Measurements from ENCODE around the gene RPRD2. TPM values are rescaled to one million over a fixed set of nuclear protein-coding genes. Genes with fewer than 3 reads are reported as not detected.
A peak's percentile ranks its signal among the peaks of the same experiment; 100 is the strongest.

The RPRD2 gene
- total and polyA plus RNA-seq, 11 donors: 6.4 to 33.4 (median 22.6) TPM

- Histone ChIP-seq H3K4me1 (peaks cover 0 to 47% (median 20%) of the 10 kb centered on the region in 12 donors), H3K36me3 (peaks cover 0 to 55% (median 37%) of the 10 kb centered on the region in 9 donors), H3K27ac (peak overlapping the region in 11 of 12 donors; percentile 11 to 73 (median 50)), H3K27me3 (no peaks in the 10 kb centered on the region), H3K9me3 (no peaks in the 10 kb centered on the region), H3K4me3 (no peak overlapping the region)
- DNase-seq: peak in 4 of 5 donors; percentile 34 to 60 (median 52)
- TF ChIP-seq, protein P1, sequence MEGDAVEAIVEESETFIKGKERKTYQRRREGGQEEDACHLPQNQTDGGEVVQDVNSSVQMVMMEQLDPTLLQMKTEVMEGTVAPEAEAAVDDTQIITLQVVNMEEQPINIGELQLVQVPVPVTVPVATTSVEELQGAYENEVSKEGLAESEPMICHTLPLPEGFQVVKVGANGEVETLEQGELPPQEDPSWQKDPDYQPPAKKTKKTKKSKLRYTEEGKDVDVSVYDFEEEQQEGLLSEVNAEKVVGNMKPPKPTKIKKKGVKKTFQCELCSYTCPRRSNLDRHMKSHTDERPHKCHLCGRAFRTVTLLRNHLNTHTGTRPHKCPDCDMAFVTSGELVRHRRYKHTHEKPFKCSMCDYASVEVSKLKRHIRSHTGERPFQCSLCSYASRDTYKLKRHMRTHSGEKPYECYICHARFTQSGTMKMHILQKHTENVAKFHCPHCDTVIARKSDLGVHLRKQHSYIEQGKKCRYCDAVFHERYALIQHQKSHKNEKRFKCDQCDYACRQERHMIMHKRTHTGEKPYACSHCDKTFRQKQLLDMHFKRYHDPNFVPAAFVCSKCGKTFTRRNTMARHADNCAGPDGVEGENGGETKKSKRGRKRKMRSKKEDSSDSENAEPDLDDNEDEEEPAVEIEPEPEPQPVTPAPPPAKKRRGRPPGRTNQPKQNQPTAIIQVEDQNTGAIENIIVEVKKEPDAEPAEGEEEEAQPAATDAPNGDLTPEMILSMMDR (IDR thresholded peaks at IDR 0.05): no peak
- no peak for TF ChIP-seq POLR2A (IDR thresholded peaks at IDR 0.05)
- intact Hi-C loops (cut with DNase I): loop anchor here in 3 of 10 donors (5.0 kb wide), 3 partner anchors 44 to 64 kb away; partner anchors contain the start of gene FALEC (in 1 of the 3)
- WGBS, 4 donors: 43 to 56% (median 51%) methylated on average over 4 of the region's 4 CpGs
- ATAC-seq: peak; percentile 51 to 84 (median 82)
Observed at GRCh38 chr1:150473659-150474058, 109.7 kb downstream of the RPRD2 start.

DNA sequence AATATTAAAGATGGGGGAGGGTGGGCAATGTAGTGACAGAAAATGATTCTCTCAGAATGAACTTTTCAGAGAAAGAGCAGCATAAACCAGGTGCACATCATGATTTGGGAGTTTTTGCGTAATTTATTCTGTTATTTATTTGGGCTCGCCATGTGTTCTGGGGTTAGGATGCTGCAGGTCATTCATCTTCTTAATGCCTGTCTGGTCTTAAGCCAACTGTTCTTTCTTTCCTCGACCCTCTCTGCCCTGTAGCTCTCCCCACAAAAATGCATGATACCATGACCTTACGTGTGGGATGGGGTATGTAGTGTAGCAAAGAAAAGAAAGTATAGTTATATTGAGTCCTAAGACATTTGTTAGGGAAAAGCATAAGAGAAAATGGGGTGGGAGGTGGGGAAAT, 110.9 kb downstream of the RPRD2 start:
- H3K36me3 ChIP-seq: peaks cover 0 to 45% (median 33%) of the 10 kb centered on the region in 9 donors
- ATAC-seq (no peak), DNase-seq (no peak)
- intact Hi-C loops (cut with DNase I): loop anchor here in 3 of 10 donors (5.0 kb wide), 3 partner anchors 42 to 62 kb away; partner anchors contain the start of gene FALEC (in 1 of the 3)
- no peak overlapping the region for H3K4me3 ChIP-seq
- H3K27ac ChIP-seq: peak overlapping the region in 4 of 12 donors; percentile 29 to 68 (median 50)
- TF ChIP-seq, protein P1 (IDR thresholded peaks at IDR 0.05): no peak
- TF ChIP-seq POLR2A (IDR thresholded peaks at IDR 0.05): no peak
- WGBS, 4 donors: 70 to 88% (median 82%) methylated on average over 4 of the region's 4 CpGs
- no peaks in the 10 kb centered on the region for H3K9me3 ChIP-seq
- H3K27me3 ChIP-seq: no peaks in the 10 kb centered on the region
- peaks cover 0 to 47% (median 20%) of the 10 kb centered on the region in 12 donors for H3K4me1 ChIP-seq

DNA sequence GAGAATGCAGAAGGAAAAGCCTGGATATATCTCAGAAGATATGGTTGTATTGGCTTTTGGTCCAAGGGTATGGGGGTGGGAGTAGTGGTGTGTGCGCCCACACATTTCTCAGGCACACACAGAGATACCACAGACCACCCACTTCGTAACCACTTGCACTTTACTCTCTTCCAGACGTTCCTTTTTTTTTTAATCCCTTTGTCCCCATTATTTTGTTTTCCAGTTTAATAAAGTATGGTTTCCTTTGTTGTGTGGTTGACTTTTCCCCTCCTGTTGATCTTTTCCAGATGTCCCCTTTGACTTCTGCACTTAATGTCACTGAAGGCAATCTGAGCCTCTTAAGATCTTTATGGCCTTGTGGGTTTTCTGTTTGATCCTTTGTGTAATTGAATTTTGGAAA, 112.8 kb downstream of the RPRD2 start:
- Histone ChIP-seq H3K4me1 (peaks cover 0 to 38% (median 18%) of the 10 kb centered on the region in 12 donors), H3K4me3 (no peak overlapping the region), H3K27me3 (no peaks in the 10 kb centered on the region), H3K36me3 (peaks cover 0 to 26% (median 14%) of the 10 kb centered on the region in 9 donors), H3K27ac (peak overlapping the region in 5 of 12 donors; percentile 1 to 55 (median 13)), H3K9me3 (no peaks in the 10 kb centered on the region)
- ATAC-seq: no peak
- intact Hi-C loops (cut with DNase I): no loop called here
- TF ChIP-seq, protein P1 (IDR thresholded peaks at IDR 0.05): no peak
- no peak for TF ChIP-seq POLR2A (IDR thresholded peaks at IDR 0.05)
- DNase-seq: no peak
- 64 to 75% (median 70%) methylated on average over 3 of the region's 3 CpGs for WGBS, 4 donors

GRCh38 chr1:150477320-150477719, 113.4 kb downstream of the RPRD2 start:
- peak in 3 of 5 donors; percentile 22 to 53 (median 49) for DNase-seq
- Histone ChIP-seq H3K27ac (peak overlapping the region in 9 of 12 donors; percentile 1 to 55 (median 21)), H3K36me3 (peaks cover 0 to 20% (median 9%) of the 10 kb centered on the region in 9 donors), H3K4me3 (no peak overlapping the region), H3K9me3 (no peaks in the 10 kb centered on the region), H3K27me3 (no peaks in the 10 kb centered on the region), H3K4me1 (peaks cover 0 to 38% (median 18%) of the 10 kb centered on the region in 12 donors)
- 35 to 71% (median 47%) methylated on average over 1 of the region's 1 CpG for WGBS, 4 donors
- ATAC-seq: peak; percentile 84 to 89 (median 87)
- TF ChIP-seq, protein P1 (IDR thresholded peaks at IDR 0.05): no peak
- no peak for TF ChIP-seq POLR2A (IDR thresholded peaks at IDR 0.05)
- intact Hi-C loops (cut with DNase I): no loop called here
